Measurements from ENCODE around the gene KRT75. TPM values are rescaled to one million over a fixed set of nuclear protein-coding genes. Genes with fewer than 3 reads are reported as not detected.

The KRT75 gene
- total RNA-seq, 1 donor from 2014 or later, result not detected

DNA sequence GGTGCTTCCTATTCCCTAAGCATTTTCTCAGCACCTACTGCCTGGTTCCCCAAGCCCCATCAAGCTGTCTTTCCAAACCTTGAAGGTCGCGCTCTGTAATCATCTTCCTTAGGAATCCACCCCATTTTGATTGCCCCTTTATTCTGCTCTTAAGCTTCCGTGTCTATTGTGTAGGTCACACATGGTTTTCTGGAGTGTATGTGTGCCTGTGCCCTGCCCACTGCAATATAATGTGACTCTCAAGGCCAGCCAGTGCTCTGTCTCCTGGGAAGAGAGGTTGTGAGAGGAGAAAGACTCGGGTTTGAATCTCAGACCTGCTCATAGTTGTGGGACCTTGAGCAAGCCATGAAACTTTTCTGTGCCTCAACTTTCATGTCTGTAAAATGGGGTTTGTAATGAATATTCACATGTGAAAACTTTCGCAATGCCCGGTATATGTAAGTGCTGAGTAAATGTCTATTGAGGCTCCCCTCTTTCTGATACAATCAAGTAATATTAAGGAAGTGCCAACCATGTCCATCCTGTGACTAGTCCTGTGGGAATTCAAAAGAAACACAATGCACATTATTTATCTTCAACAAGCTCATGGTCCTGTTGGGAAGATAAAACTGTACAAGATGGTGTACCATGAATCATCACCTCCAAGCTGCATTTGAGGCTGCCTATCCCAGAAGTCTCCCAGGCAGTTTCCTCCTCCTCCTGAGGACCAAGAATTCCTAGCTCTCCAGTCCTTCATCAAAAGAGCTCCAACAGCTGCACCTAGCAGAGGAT is 774 bp upstream of the KRT75 start:
- Mint-ChIP-seq H3K9me3 (no peaks in the 10 kb centered on the region), H3K4me1 (peaks cover 12% of the 10 kb centered on the region), H3K27ac (no peak overlapping the region), H3K36me3 (no peaks in the 10 kb centered on the region), H3K4me3 (no peak overlapping the region), H3K27me3 (ENCODE audit: insufficient read depth, low read depth) (peaks cover 6% of the 10 kb centered on the region)
- peaks cover 3% of the 10 kb centered on the region for H3F3A ChIP-seq (ENCODE audit: low read depth)
- H3K9ac ChIP-seq, result no peak overlapping the region
- no peak overlapping the region for H2AFZ ChIP-seq (replicated peaks)
- H3K4me2 ChIP-seq, result no peak overlapping the region
- H3K36me3 ChIP-seq, result no peaks in the 10 kb centered on the region
- H3K4me3 ChIP-seq, result no peak overlapping the region
- H3K9me3 ChIP-seq (ENCODE audit: low read depth), result no peaks in the 10 kb centered on the region
- no peaks in the 10 kb centered on the region for H3K27me3 ChIP-seq
- no peak overlapping the region for H3K27ac ChIP-seq
- no peak for TF ChIP-seq EZH2phosphoT487 (IDR thresholded peaks at IDR 0.05)
- no peaks in the 10 kb centered on the region for H3K4me1 ChIP-seq
- no peaks in the 10 kb centered on the region for H4K20me1 ChIP-seq (ENCODE audit: low read depth)
- H3K79me2 ChIP-seq (ENCODE audit: low read depth), result no peaks in the 10 kb centered on the region
- DNase-seq (ENCODE audit: low spot score), result no peak

- no peak overlapping the region for H2AFZ ChIP-seq (replicated peaks)
- H3K9me3 Mint-ChIP-seq, result no peaks in the 10 kb centered on the region
- no peak overlapping the region for H3K4me3 Mint-ChIP-seq
- no peak for DNase-seq (ENCODE audit: low spot score)
- peaks cover 8% of the 10 kb centered on the region for H3K27me3 Mint-ChIP-seq (ENCODE audit: insufficient read depth, low read depth)
- H3K27ac ChIP-seq, result no peak overlapping the region
- no peaks in the 10 kb centered on the region for H3K9me3 ChIP-seq (ENCODE audit: low read depth)
- H3K4me1 ChIP-seq, result no peaks in the 10 kb centered on the region
- H3K4me2 ChIP-seq, result no peak overlapping the region
- H3K79me2 ChIP-seq (ENCODE audit: low read depth), result no peaks in the 10 kb centered on the region
- H3K27me3 ChIP-seq, result no peaks in the 10 kb centered on the region
- no peak overlapping the region for H3K4me3 ChIP-seq
- peaks cover 9% of the 10 kb centered on the region for H3K4me1 Mint-ChIP-seq
- no peaks in the 10 kb centered on the region for H3K36me3 ChIP-seq
- H3K27ac Mint-ChIP-seq, result no peak overlapping the region
- H3K36me3 Mint-ChIP-seq, result no peaks in the 10 kb centered on the region
- H3K9ac ChIP-seq, result no peak overlapping the region
- peaks cover 3% of the 10 kb centered on the region for H3F3A ChIP-seq (ENCODE audit: low read depth)
- TF ChIP-seq EZH2phosphoT487 (IDR thresholded peaks at IDR 0.05) (no peak), EZH2 (IDR thresholded peaks at IDR 0.05) (no peak), CTCF (IDR thresholded peaks at IDR 0.05) (no peak)
- no peaks in the 10 kb centered on the region for H4K20me1 ChIP-seq (ENCODE audit: low read depth)
Measured at GRCh38 chr12:52433501-52434080, 580 bp downstream of the KRT75 start.

- no peak overlapping the region for H3K4me3 Mint-ChIP-seq
- Histone ChIP-seq H3K27me3 (no peaks in the 10 kb centered on the region), H3K9ac (no peak overlapping the region), H3K4me1 (no peaks in the 10 kb centered on the region), H3K27ac (no peak overlapping the region), H3K79me2 (ENCODE audit: low read depth) (no peaks in the 10 kb centered on the region), H3F3A (ENCODE audit: low read depth) (peaks cover 3% of the 10 kb centered on the region), H4K20me1 (ENCODE audit: low read depth) (no peaks in the 10 kb centered on the region), H3K36me3 (no peaks in the 10 kb centered on the region), H3K9me3 (ENCODE audit: low read depth) (no peaks in the 10 kb centered on the region), H3K4me2 (no peak overlapping the region), H3K4me3 (no peak overlapping the region), H2AFZ (replicated peaks) (no peak overlapping the region)
- no peak for TF ChIP-seq EZH2 (IDR thresholded peaks at IDR 0.05)
- no peak for TF ChIP-seq EZH2phosphoT487 (IDR thresholded peaks at IDR 0.05)
- no peak for TF ChIP-seq CTCF (IDR thresholded peaks at IDR 0.05)
- DNase-seq (ENCODE audit: low spot score), result no peak
- peaks cover 9% of the 10 kb centered on the region for H3K4me1 Mint-ChIP-seq
- no peaks in the 10 kb centered on the region for H3K36me3 Mint-ChIP-seq
- peaks cover 8% of the 10 kb centered on the region for H3K27me3 Mint-ChIP-seq (ENCODE audit: insufficient read depth, low read depth)
- H3K9me3 Mint-ChIP-seq, result no peaks in the 10 kb centered on the region
- H3K27ac Mint-ChIP-seq, result no peak overlapping the region
Measured at GRCh38 chr12:52432559-52433207, 1.5 kb downstream of the KRT75 start.

All from neural progenitor cell (in vitro differentiated cells).